ENCODE measurements around the gene LRRFIP1.
"Not testable (repeated sequence)": the region's sequence is repeated elsewhere in the genome, so short reads cannot be mapped to it uniquely, and the experiment has no call there.

LRRFIP1 gene

GRCh38 chr2:237597196-237598145 is 29.9 kb upstream of the LRRFIP1 start:
- no peak for DNase-seq (ENCODE audit: low spot score)

- no peak for DNase-seq (ENCODE audit: low spot score)
Observed at GRCh38 chr2:237598468-237599208, 28.7 kb upstream of the LRRFIP1 start.

- DNase-seq (ENCODE audit: low spot score), result no peak
Observed at GRCh38 chr2:237599465-237600110, 27.8 kb upstream of the LRRFIP1 start.

GRCh38 chr2:237600205-237600846 is 27.1 kb upstream of the LRRFIP1 start:
- no peak for DNase-seq (ENCODE audit: low spot score)

- DNase-seq (ENCODE audit: low spot score), result no peak
Observed at GRCh38 chr2:237601453-237602116, 25.8 kb upstream of the LRRFIP1 start.

GRCh38 chr2:237602409-237602808 is 25.0 kb upstream of the LRRFIP1 start:
- DNase-seq (ENCODE audit: low spot score), result no peak

GRCh38 chr2:237603049-237603717 is 24.2 kb upstream of the LRRFIP1 start:
- no peak for DNase-seq (ENCODE audit: low spot score)

GRCh38 chr2:237603718-237604362 is 23.5 kb upstream of the LRRFIP1 start:
- DNase-seq (ENCODE audit: low spot score), result no peak

- DNase-seq (ENCODE audit: low spot score), result no peak
Observed at GRCh38 chr2:237604391-237604790, 23.0 kb upstream of the LRRFIP1 start.

GRCh38 chr2:237604960-237605359 is 22.4 kb upstream of the LRRFIP1 start:
- DNase-seq (ENCODE audit: low spot score), result peak; percentile 17

GRCh38 chr2:237606522-237606921 is 20.9 kb upstream of the LRRFIP1 start:
- not testable (repeated sequence) for DNase-seq (ENCODE audit: low spot score)

- DNase-seq (ENCODE audit: low spot score), result no peak
Observed at GRCh38 chr2:237612527-237613357, 14.6 kb upstream of the LRRFIP1 start.

- DNase-seq (ENCODE audit: low spot score), result no peak
Observed at GRCh38 chr2:237613679-237614078, 13.7 kb upstream of the LRRFIP1 start.

GRCh38 chr2:237614151-237614720 is 13.2 kb upstream of the LRRFIP1 start:
- peak; percentile 86 for DNase-seq (ENCODE audit: low spot score)

GRCh38 chr2:237615631-237616249 is 11.6 kb upstream of the LRRFIP1 start:
- no peak for DNase-seq (ENCODE audit: low spot score)

- no peak for DNase-seq (ENCODE audit: low spot score)
Observed at GRCh38 chr2:237616373-237616733, 11.0 kb upstream of the LRRFIP1 start.

- DNase-seq (ENCODE audit: low spot score), result peak; percentile 18
Observed at GRCh38 chr2:237616734-237617586, 10.4 kb upstream of the LRRFIP1 start.

GRCh38 chr2:237617587-237617982 is 9.8 kb upstream of the LRRFIP1 start:
- no peak for DNase-seq (ENCODE audit: low spot score)

All from SW480 (cell line).